LoVo (cell line): ENCODE data around the gene PGAM2.
"Not testable (repeated sequence)": the region's sequence is repeated elsewhere in the genome, so short reads cannot be mapped to it uniquely, and the experiment has no call there.

ENCODE experiments used
- DNase-seq: peaks from one replicate; pipeline ENCODE4 v3.0.0-alpha.2; 2016; ENCODE audit warnings: low spot score

PGAM2 gene

GRCh38 chr7:44050121-44050914 is 15.0 kb downstream of the PGAM2 start:
- DNase-seq: no peak

- no peak for DNase-seq
Observed at GRCh38 chr7:44048031-44048795, 17.2 kb downstream of the PGAM2 start.

- DNase-seq: no peak
Observed at GRCh38 chr7:44046321-44047061, 18.9 kb downstream of the PGAM2 start.

GRCh38 chr7:44045226-44046014 is 19.9 kb downstream of the PGAM2 start:
- DNase-seq: no peak

GRCh38 chr7:44044315-44045225 is 20.8 kb downstream of the PGAM2 start, which contains the start of gene DBNL:
DBNL (plus strand) TSS chr7:44044702; CDS start chr7:44044738, 36 bp downstream.
- DNase-seq: peak; percentile 95

GRCh38 chr7:44043902-44044301 is 21.5 kb downstream of the PGAM2 start:
- no peak for DNase-seq

- DNase-seq: no peak
Observed at GRCh38 chr7:44042221-44042620, 23.1 kb downstream of the PGAM2 start.

GRCh38 chr7:44040493-44040891 is 24.9 kb downstream of the PGAM2 start:
- peak; percentile 29 for DNase-seq

- DNase-seq: not testable (repeated sequence)
Observed at GRCh38 chr7:44039800-44040492, 25.4 kb downstream of the PGAM2 start.

- peak; percentile 72 for DNase-seq
Observed at GRCh38 chr7:44038961-44039558, 26.3 kb downstream of the PGAM2 start.

- not testable (repeated sequence) for DNase-seq
Observed at GRCh38 chr7:44038553-44038952, 26.8 kb downstream of the PGAM2 start.

GRCh38 chr7:44037951-44038350 is 27.4 kb downstream of the PGAM2 start:
- DNase-seq: not testable (repeated sequence)

- DNase-seq: not testable (repeated sequence)
Observed at GRCh38 chr7:44036364-44036763, 29.0 kb downstream of the PGAM2 start.

GRCh38 chr7:44033971-44034844 is 31.2 kb downstream of the PGAM2 start:
- DNase-seq: not testable (repeated sequence)

- DNase-seq: not testable (repeated sequence)
Observed at GRCh38 chr7:44032031-44032430, 33.3 kb downstream of the PGAM2 start.

GRCh38 chr7:44031319-44031718 is 34.0 kb downstream of the PGAM2 start:
- not testable (repeated sequence) for DNase-seq

GRCh38 chr7:44030029-44030428 is 35.3 kb downstream of the PGAM2 start:
- DNase-seq: not testable (repeated sequence)

GRCh38 chr7:44029433-44029832 is 35.9 kb downstream of the PGAM2 start:
- DNase-seq: not testable (repeated sequence)
